Measurements from ENCODE around the gene GMPPA. TPM values are rescaled to one million over a fixed set of nuclear protein-coding genes. Genes with fewer than 3 reads are reported as not detected.

GMPPA gene
- total RNA-seq, 1 donor = 66.3 TPM

DNA sequence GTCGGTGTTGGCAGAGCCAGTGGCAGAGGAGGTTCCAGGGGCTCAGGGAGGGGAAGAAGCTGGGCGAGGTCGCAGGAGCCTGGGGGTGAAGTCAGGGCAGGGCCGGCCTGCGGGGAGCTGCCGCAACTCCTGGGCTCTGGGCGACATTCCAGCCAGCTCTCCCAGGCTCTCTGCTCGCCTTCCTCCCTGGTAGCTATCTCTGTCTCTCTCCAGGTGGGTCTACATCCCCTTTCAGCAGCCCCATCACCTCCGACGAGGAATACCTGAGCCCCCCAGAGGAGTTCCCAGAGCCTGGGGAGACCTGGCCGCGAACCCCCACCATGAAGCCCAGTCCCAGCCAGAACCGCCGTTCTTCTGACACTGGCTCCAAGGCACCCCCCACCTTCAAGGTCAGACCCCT lies 37.0 kb upstream of the GMPPA start:
- DNase-seq (ENCODE audit: low read depth) = no peak
- no peak overlapping the region for H3K4me3 ChIP-seq (ENCODE audit: low read depth, low read length)
- TF ChIP-seq, protein P1, sequence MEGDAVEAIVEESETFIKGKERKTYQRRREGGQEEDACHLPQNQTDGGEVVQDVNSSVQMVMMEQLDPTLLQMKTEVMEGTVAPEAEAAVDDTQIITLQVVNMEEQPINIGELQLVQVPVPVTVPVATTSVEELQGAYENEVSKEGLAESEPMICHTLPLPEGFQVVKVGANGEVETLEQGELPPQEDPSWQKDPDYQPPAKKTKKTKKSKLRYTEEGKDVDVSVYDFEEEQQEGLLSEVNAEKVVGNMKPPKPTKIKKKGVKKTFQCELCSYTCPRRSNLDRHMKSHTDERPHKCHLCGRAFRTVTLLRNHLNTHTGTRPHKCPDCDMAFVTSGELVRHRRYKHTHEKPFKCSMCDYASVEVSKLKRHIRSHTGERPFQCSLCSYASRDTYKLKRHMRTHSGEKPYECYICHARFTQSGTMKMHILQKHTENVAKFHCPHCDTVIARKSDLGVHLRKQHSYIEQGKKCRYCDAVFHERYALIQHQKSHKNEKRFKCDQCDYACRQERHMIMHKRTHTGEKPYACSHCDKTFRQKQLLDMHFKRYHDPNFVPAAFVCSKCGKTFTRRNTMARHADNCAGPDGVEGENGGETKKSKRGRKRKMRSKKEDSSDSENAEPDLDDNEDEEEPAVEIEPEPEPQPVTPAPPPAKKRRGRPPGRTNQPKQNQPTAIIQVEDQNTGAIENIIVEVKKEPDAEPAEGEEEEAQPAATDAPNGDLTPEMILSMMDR (IDR thresholded peaks at IDR 0.05; ENCODE audit: insufficient read depth, low read length) = no peak

DNA sequence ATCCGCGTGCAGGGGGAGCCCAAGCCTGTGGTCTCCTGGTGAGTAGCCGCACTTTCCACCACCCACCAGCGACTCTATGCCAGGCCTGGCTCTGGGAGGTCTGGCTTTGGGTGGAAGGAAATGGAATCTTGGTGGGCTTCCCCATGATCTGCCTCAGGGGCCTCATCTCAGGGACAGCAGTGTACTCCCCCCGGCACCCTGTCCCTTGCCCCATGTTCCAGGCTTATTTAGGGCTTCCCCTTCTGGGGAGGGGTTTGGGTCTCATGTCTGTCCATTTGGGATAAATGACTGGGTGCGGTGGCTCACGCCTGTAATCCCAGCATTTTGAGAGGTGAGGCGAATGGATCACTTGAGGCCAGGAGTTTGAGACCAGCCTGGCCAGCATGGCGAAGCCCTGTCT lies 36.3 kb upstream of the GMPPA start:
- no peak for DNase-seq (ENCODE audit: low read depth)
- H3K4me3 ChIP-seq (ENCODE audit: low read depth, low read length) = no peak overlapping the region
- TF ChIP-seq, protein P1 (IDR thresholded peaks at IDR 0.05; ENCODE audit: insufficient read depth, low read length) = no peak

GRCh38 chr2:219464286-219465032 lies 34.2 kb upstream of the GMPPA start:
- TF ChIP-seq, protein P1 (IDR thresholded peaks at IDR 0.05; ENCODE audit: insufficient read depth, low read length) = no peak
- no peak for DNase-seq (ENCODE audit: low read depth)

DNA sequence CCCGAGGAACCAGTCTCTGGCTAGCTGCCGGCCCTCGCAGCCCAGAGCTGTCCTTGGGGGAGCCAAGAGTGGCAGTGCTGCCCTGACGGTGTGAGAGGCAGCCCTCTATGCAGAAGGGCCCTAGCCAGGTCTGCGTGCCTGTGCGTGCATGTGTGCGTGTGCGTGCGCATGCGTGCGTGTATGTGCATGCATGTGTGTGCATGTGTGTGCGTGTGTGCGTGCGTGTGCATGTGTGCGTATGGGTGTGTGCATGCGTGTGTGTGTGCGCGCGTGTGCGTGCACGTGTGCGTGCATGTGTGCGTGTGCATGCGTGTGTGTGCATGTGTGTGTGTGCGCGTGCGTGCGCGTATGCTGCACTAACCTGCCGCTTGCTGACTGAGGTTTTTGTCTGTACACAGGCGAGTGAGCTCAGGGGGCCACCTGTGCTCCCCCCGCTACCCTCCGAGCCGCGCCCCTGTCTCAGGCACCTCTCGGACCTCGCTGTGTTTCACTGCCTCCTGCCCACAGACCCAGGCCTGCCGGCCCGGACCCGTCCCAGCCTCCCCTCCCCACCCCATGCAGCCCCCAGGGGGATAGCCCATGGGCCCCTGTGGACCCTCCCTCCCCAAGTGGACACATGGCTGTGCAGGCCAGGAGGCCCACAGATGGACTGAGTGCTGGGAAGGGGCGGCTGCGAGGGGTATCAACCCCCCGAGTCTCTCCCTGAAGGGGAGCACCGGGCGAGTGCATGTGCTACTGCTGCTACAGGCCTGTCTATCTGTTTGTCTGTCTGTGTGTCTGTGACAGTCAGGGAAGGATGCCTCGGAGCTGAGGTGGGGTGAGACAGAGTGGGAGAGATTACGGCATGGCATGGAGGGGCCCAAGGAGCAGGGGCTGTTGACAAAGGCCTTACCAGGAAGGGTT lies 32.8 kb upstream of the GMPPA start:
- DNase-seq (ENCODE audit: low read depth) = no peak
- TF ChIP-seq, protein P1 (IDR thresholded peaks at IDR 0.05; ENCODE audit: insufficient read depth, low read length) = no peak
- H3K4me3 ChIP-seq (ENCODE audit: low read depth, low read length) = no peak overlapping the region

More at GRCh38 chr2:219464286-219465032, 34.2 kb upstream of the GMPPA start:
- H3K4me3 ChIP-seq (ENCODE audit: low read depth, low read length) = no peak overlapping the region

DNA sequence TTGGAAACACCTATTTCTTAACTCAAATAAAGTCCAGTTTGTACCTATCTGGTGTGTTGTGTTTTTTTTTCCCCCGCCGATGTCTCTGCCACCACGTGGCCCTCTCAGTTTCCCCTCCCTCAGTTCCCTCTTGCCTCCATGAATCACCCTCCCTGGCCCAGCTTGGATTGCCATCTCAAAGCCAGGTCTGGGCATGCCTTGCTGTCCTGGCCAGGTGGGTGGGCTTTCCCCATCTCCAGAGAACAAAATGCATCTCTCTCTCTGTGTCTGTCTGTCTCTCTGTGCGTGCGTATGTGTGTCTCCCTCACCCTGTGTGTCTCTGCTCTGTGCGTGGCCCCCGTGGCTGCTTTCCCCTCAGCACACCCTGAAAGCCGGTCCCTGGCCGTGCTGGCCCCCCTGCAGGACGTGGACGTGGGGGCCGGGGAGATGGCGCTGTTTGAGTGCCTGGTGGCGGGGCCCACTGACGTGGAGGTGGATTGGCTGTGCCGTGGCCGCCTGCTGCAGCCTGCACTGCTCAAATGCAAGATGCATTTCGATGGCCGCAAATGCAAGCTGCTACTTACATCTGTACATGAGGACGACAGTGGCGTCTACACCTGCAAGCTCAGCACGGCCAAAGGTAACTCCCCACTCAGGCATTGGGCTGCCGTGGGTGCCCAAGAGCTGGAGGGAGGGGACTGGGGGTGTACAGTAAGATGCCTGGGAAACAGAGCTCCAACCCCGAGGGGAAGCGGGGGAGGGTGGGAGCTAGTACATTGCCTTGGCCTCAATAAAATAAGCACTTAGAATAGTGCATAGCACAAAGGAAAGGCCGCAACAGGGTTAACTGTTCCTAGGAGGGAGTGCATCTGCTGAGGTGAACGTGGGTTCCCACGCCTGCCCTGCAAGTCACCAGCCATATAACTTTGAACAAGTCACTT lies 31.6 kb upstream of the GMPPA start:
- TF ChIP-seq, protein P1 (IDR thresholded peaks at IDR 0.05; ENCODE audit: insufficient read depth, low read length) = no peak
- H3K4me3 ChIP-seq (ENCODE audit: low read depth, low read length) = no peak overlapping the region
- no peak for DNase-seq (ENCODE audit: low read depth)

- DNase-seq (ENCODE audit: low read depth) = no peak
- TF ChIP-seq, protein P1 (IDR thresholded peaks at IDR 0.05; ENCODE audit: insufficient read depth, low read length) = no peak
- no peak overlapping the region for H3K4me3 ChIP-seq (ENCODE audit: low read depth, low read length)
Observed at GRCh38 chr2:219467736-219468075, 31.0 kb upstream of the GMPPA start.
